Measurements from ENCODE around the gene IL9.

The IL9 gene

DNA sequence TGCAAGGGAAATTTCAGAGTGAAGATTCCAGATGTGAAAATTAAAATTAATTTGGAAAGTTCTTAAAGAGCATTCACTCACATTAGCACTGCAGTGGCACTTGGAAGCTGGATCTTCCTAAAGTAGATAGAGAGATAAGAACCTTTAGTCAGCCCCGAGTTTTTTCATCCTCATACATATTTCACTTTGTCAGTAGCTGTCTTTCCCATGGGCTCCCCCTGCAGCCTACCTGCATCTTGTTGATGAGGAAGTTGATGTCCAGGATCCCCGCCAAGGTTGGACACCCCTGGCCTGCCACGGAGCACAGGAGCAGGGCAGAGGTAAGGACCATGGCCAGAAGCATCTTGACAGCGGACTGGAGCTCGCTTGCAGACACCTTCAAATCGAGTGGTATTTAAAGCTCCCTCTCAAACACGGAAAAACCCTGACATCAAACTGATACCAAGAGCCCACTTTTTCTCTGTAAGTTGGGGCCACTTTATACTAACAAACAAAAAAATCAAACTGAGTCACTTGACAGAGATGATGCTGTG lies at the start of gene IL9:
IL9 (minus strand) TSS at position 368 of the 533 bp plus-strand sequence; CDS start at position 343, 25 bp downstream.
- DNase-seq (ENCODE audit: low read depth in 2 of 2) = no peak

DNA sequence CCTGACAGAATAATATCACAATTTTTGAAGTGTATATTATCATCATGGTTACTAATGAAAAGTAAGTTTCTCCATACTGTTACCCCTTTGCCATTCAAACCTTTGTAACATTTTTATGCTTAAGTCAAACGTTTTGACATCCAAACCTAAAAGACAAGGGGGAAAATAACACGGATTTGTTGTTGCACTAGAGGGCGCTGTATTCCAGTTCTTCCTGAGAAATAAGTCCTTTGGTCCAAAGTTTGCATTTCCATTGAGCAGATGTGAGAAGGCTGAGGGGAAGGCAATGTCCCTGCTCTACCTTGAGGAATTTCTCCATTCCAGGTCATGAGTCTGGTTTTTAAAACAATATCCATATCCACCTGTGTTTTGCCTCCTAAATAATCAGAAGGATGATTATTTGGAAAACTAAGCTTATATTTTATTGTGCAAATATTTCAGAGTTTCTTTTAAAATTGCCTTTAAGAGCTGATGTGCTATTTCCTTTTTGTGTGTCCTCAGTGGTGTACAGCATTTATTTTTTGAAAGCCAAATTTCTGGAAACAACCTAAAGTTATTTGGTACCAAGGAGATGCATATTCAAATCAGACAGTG lies 49.4 kb upstream of the IL9 start:
- no peak for DNase-seq (ENCODE audit: low read depth in 2 of 2)

DNA sequence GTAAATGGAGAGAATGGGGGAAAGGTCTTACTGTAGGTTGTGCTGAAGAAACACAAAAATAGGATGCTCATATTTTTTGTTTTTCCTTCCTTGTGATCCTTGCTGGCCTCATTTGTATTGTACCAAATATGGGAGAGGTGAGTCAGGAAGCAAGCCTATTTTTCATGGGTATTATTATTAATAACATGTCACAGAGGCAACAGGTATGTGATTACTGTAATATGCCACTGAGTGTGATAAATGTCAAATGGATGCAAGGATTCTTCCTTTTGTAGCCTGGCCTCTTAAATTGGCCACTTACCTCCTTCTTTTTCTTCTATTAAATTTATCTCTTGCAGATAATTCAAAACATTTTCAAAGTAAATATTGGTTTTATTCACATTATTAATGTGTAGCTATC lies 48.9 kb upstream of the IL9 start:
- no peak for DNase-seq (ENCODE audit: low read depth in 2 of 2)

DNA sequence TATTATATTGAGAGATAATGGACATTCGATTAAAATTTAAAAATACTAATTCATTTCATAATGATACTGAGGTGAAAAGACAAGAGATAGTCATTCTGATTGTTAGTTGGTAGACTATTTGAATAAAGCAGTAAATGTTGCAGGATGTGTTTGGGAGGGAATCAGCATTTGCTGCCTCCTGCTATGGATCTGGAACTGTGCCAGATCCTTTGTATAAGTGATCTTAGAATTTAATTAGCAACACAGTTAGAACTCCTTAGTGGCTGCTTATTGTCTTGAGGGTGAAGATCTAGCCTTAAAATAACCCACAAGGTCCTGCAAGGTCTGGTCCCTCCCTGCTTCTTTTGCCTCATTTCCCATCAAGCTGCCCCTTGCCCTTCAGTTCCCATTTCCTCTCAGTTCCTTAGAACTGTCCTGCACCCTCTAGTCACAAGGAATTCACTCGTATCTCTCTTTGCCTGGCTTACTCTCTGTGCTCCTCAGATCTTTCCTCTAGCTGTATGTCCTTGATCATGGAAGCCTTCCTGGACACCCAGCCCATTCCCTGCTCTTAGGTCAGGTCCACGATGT lies 46.6 kb upstream of the IL9 start:
- DNase-seq (ENCODE audit: low read depth in 2 of 2) = no peak

DNA sequence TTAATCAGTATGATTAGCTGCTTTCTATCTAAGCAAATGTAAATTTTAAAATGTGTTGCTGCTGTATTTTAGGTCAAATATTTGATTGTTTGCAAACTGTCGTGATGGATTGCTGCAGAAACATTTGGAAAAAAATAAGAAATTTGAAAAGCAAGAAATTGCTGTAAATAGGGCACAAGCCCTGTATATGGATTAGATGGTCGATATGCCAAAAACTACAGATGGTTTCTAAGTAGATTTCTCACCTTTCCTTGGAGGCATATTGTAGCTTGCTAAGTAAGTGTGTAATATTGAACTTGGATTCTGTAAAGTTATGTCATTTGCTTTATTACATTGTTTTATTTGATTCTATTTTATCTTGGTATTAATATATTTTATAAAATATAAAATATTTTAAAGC lies 46.1 kb upstream of the IL9 start:
- DNase-seq (ENCODE audit: low read depth in 2 of 2) = no peak

DNA sequence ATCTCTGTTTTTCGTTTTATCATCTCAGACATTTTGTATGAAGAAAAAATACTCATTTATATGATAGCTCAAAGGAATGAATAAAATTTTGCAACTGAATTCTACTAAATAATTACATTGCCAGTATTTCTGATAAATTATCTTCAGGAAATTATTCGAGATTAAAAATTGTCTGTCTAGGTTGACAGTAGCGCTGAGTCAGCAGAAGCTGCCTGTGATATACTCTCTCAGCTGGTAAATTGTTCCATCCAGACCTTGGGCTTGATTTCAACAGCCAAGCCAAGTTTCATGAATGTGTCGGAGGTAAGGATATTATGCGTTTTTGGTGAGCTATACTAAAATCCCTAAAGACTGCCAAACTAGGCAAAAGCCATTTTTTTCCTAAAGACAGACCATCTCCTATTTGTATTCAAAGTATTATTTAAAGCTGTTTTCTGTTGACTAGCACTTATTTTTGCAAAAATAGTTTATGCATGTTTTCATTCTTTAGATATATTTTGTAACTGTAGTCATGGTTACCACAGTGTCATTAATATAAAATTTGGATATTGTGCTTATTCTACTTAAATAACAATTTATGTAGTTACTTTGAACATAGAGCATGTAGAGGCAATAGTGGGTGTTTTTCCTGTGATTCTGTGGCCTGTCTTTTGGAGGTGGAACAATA lies 41.7 kb upstream of the IL9 start:
- DNase-seq (ENCODE audit: low read depth in 2 of 2) = no peak

DNA sequence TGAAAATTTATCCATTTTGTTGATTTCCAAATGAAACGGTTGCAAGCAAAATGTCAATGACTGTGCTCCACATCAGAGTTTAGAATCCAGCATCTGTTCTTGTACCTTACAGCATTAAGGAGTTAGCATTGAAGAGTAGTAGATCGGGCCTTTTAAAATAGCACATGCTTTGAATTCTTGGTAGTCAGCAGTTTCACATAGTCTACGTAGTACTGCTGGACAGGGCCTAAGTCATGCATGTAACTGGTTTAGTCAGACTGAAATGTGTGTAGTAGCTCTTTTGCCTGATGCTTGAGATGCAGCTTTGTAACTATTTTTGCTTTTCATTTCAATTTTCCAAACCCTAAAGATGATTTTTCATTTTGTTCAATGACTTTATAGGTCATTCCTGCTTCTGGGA lies 39.3 kb upstream of the IL9 start:
- DNase-seq (ENCODE audit: low read depth in 2 of 2) = no peak

DNA sequence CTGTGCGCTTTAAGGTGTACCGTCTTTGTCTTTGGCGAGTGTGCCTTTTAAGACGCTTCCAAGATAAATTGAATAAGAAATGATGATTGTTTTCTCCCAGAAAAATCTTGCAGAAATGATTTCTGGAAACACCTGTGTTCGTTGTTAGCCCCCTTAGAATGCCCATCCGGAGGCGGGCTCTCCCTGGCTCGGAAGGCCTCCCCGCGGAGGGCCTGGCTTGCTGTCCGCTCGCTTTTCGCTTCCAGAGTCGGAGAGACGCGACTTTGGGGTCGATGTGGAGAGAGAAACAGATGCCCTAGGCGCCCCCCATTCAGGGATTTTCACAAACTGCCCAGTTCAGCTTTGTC lies 35.3 kb upstream of the IL9 start:
- DNase-seq (ENCODE audit: low read depth in 2 of 2) = no peak

DNA sequence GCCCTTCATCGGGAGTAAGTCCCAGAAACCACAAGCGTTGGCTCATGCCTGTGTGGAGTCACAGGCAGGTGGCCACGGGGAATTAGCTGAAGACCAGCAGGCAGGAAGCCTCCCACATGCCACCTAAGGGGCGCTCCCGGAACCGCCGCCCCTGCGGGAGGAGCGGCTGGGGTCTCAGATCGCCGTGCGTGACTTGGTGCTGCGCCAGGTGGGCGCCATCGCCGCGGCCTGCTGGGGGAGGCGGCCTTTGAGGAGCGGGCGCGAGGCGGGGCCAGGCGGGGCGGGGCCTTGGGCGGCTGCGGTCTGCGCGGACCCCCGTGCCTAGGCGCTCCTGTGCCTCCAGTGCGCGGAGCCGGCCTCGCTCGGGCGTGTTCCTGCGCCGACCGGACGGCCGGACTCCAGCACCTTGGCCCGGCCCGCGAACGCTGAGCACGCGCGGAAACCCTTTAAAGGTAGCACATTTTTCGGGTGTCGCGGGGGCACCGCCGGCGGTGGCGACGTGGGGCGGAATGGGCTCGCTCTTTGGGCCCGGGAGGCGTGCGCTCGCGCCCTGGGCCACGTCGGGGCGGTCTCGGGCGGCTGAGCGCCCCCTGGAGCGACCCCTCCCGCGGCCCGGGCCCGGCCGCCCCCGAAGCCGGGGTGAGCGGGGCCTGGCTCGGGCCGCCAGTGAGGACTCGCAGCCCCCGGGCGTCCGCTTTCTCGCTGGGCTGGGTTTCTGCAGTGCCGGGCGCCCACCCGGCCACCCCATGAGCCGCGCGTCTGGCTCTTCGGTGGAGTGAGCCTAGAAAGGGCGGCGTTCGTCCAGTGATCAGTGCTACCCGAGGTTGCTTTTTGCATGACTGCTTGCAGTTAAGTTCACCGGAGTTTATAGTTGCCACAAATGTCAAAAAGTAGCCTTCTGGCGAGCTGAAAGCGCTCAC lies 34.6 kb upstream of the IL9 start:
- no peak for DNase-seq (ENCODE audit: low read depth in 2 of 2)

DNA sequence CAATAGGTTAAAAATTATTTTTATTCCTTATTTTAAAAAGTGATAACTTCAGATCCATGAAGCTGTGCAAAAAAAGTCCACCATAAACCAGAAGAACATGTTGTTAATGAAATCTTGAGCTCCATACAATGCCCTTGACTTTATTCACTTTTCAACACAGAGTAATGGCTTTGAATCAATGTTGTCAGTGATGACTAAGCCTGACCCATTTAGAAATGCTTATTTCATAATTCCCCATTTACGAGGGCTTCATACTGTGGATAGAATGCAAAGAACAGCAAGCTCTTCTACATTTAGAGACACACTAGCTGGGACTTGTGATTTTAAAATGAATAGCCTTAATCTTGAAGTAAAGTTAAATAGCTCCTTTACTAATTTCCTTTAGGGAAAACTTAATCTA lies 25.7 kb upstream of the IL9 start:
- DNase-seq (ENCODE audit: low read depth in 2 of 2) = no peak

DNA sequence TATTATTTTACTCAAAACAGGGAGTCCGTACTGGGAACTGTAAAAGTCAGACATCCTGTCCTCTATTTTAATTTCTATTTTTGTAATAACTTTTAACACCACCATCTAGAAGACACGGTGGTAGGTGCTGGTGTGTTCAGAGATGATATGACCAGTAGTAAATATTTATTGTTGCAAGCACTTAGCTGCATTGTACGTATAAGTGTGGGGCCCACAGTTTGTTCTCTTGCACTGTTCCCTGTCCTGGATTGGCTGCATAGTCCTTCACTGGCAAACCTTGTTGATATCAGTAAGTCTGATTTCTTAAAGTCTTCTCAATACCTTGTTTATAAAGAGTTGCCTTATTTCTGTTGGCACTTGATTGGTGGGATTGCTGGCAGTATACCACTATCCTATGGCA lies 24.6 kb upstream of the IL9 start:
- no peak for DNase-seq (ENCODE audit: low read depth in 2 of 2)

DNA sequence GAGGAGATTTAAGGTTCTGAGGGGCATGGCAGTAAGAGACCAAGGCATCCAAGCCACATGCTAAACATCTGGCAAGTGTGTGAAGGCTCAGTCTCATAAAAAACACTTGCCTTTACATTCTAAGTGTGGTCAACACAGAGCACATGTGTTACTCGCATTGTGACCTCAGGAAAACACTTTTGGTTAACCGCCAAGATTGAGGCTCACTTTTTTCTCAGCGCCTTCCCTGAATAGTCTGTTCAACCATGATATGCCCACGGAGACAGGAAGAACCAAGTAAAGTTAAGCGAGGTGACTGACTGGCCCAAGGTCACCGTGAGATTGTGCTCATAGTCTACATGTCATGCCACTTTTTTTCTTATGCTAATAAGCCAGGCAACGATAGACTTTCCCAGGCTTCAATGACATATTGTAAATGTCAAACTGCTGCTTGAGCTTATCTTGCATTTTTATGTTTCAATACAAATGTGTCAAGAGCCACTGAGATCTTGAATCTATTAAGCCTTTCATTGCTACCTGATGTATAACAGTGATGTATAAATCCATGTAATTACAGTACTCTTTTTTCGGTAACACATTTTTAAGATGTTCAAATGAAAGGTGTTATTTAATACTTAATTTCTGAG lies 21.1 kb upstream of the IL9 start:
- no peak for DNase-seq (ENCODE audit: low read depth in 2 of 2)

DNA sequence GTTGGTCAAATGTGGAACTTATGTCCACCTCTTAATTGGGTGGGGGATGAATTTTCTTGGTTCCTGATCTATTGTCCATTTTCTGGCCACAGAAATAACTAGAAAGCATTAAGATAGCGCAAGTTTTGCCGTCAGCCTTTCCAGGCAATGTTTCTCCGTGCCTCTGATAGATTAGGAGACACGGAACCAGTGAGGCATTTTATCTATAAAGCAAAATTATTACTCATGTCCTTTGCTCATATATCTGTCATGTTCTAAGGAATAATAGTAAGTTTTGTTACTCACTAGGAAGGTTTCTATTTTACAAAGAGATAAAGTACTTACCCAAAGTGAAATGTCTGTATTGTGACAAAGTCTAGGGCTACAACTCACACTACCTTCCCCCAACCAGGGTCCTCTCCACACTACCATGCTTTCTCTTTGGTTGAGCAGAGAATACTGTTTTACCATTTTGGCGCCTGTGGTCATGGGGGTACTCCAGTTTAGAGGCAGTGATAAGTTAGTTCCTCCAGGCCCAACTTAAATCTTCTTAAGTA lies 19.9 kb upstream of the IL9 start:
- DNase-seq (ENCODE audit: low read depth in 2 of 2) = no peak

DNA sequence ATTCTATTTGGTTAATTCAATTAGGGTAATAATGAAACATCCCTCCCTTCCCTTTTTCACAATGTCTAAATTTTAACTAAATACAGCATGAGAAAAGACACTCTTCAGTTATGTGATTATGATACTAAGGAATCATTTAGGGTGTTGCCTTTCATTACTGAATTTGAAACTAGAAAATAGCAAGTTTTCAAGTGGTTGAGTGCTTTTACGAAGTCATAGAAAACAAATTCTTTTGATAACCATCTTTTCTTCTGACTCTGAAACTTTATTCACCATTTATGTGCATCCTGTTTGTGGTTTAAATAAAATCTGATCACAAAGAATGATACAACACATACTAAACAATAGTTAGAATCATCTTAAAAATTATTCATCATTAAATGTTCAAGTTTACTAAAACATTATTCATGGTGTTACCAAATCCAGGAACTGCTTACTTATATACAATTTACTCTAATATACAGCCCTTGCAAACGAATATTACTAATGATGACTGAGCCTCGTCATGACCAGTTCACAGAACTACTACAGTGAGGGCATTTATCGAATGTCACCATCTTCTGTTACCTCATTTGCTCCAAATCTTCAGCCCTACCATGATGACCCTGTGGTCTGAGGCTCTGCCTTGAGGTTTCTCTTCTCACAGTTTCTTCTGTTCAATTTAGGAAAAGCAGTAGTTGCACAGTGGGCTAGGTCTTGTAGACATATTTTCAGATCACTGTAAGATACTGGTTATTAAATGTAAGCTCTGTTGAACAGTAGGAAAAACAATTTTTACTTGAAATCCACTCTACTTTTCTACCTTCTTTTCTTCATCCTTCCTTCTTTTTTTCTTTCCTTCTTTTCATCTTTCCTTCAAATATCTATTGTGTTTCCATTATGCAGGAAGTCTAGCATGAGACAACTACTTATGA lies 18.3 kb upstream of the IL9 start:
- DNase-seq (ENCODE audit: low read depth in 2 of 2) = no peak

DNA sequence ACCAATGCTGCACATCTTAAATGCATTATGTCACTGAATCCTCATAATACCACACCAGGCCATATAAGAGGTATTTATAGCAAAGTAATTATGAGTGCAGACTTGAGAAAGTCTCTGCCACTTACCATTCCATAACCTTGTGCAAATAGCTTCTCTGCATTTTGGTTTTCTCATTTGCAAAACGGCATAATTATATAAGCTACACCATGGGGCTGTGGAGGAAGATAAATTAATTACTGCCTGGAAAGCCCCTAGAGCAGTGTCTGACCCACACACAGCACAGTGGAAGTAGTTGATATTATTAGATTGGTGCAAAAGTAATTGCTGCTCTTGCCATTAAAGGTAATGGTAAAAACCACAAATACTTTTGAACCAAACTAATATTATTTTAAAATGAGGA lies 9.5 kb upstream of the IL9 start:
- no peak for DNase-seq (ENCODE audit: low read depth in 2 of 2)

DNA sequence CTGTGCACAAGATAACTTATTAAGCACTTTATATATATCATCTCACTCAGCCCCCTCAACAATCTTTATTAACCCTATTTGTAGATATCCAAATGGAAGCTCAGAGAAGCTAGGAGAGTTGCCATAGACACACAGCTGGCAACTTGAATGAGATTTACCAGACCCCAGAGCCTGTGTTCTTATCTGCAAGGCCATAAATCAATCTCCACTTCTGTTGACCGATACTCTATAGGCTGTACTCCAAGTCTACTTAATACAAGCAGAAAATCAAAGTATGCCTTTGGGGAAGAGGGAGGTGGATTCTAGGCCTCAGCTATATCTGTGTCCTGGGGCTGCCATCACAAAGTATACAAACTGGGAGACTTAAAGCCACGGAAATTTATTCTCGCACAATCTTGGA lies 6.0 kb upstream of the IL9 start:
- no peak for DNase-seq (ENCODE audit: low read depth in 2 of 2)

DNA sequence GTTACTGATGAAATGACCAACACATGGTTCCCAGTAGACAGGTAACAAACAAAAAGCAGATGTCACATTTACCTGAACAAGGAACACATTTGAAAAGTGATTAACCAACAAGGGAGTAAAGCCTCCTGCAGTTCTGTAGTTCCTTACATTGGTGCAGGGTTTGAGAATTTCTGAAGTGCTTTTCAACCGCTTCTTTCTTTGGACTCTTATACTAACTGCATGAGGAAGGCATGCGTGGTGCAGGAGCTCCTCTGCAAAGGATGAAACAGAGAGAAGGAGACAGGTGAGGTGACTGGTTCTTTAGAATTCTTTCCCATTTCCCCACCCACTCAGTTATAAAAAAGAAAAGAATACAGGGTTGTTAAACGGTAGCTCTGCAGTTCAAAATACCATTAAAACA lies 4.6 kb upstream of the IL9 start:
- no peak for DNase-seq (ENCODE audit: low read depth in 2 of 2)

DNA sequence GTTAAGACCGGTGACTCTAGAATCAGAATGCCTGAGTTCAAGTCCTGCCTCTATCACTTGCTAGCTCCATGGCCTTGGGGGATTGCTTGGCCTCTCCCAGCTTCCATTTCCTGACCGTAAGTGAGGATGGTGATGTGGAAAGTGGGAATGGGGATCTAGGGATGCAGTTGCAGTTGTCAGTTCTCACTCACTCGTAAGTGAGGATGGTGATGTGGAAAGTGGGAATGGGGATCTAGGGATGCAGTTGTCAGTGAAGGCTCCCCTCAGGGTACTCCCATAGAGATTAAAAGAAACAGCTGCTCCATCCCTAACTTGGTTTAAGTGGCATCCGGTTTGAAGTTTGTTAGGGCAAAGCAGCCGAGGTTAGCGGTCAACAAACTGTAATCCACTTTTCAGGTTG lies 3.0 kb upstream of the IL9 start:
- DNase-seq (ENCODE audit: low read depth in 2 of 2) = no peak

DNA sequence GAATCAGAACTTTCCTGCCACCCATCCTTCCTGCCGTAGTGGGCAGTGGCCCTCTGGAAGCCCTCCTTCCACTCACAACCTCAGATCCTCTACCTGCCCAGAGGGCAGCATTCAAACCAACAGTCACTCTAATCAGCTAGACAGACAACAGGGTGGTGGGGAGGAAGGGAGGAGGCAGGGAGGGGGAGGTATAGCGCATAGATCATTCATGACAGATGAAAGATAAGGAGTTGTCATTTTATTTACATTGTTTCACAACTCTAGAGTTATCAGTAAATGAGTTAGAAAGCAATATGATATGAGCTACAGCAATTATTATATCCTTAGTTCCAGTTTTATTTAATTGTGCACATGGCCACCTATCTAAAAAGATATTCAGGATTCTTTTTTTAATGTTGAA lies 852 bp downstream of the IL9 start:
- DNase-seq (ENCODE audit: low read depth in 2 of 2) = no peak

DNA sequence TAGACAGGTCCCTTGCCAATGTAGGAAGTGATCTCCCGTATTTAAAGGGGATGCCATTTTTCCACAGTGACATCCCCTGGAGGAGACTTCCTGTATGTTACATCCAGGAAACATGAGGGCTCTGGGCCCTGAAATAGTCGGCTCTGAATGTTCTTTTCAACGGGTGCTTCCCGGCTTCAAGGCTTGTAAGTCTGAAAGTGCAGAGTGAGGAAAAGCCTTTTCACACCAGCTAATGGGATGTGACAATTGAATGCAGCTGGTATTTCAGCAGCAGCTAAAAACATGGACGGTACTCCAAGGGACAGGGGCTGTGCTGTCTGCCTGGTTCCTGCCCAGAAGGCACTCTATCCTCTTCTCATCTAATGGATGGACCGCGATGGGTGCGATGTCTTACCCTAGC lies 1.4 kb downstream of the IL9 start:
- DNase-seq (ENCODE audit: low read depth in 2 of 2) = no peak

DNA sequence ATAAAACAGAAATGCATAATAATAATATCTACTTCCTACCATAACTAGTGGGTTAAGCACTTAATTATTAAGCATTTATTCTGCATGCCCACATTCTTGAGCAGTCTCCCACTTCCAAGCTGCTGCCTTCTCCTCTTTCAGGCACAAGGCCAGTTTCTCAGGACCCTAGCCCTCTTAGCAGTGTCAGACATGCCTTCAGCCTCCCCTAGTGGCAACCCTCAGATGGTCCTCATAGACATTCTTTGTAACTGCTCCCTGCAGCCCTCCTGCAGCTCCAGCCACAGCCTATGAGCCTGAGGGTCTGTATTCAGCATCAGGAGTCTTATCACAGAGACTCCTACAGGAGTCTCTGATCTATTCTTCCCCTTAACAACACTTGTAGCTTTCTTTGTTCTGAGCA lies 3.9 kb downstream of the IL9 start:
- DNase-seq (ENCODE audit: low read depth in 2 of 2) = no peak
